ENCODE results near the gene TMEM132D. TPM values are rescaled to one million over a fixed set of nuclear protein-coding genes. Genes with fewer than 3 reads are reported as not detected.

TMEM132D gene
- total RNA-seq, 3 donors from 2014 or later, result 0.09 to 0.24 (median 0.12) TPM

DNA sequence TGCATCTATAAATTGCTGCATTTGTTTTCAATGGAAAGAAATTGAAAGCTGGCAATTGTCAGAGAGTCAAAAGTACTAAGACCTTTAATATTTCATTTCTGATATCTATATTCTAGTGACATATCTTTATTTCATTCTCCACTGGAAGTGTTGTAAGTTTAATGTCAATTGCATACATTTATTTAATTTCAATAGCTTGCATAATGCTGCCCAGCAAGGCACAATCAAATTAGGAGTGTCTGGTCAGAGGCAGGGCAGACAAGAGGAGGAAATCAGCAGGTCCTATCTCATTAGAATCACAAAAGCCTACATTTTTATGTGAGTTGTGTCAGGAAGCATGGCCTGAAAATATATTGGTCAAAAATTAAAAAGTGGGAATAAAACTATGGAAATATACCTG lies 112.9 kb downstream of the TMEM132D start:
- intact Hi-C loops (cut with DNase I, micrococcal nuclease), result no loop called here
- ATAC-seq (no peak), DNase-seq (no peak)
- Histone ChIP-seq H3K4me3 (no peak overlapping the region), H3K9me3 (peaks cover 6% of the 10 kb centered on the region), H3K4me1 (ENCODE audit: low read depth) (no peaks in the 10 kb centered on the region), H3K36me3 (ENCODE audit: low read depth) (no peaks in the 10 kb centered on the region)
- TF ChIP-seq, protein P1, sequence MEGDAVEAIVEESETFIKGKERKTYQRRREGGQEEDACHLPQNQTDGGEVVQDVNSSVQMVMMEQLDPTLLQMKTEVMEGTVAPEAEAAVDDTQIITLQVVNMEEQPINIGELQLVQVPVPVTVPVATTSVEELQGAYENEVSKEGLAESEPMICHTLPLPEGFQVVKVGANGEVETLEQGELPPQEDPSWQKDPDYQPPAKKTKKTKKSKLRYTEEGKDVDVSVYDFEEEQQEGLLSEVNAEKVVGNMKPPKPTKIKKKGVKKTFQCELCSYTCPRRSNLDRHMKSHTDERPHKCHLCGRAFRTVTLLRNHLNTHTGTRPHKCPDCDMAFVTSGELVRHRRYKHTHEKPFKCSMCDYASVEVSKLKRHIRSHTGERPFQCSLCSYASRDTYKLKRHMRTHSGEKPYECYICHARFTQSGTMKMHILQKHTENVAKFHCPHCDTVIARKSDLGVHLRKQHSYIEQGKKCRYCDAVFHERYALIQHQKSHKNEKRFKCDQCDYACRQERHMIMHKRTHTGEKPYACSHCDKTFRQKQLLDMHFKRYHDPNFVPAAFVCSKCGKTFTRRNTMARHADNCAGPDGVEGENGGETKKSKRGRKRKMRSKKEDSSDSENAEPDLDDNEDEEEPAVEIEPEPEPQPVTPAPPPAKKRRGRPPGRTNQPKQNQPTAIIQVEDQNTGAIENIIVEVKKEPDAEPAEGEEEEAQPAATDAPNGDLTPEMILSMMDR (IDR thresholded peaks at IDR 0.05), result no peak

DNA sequence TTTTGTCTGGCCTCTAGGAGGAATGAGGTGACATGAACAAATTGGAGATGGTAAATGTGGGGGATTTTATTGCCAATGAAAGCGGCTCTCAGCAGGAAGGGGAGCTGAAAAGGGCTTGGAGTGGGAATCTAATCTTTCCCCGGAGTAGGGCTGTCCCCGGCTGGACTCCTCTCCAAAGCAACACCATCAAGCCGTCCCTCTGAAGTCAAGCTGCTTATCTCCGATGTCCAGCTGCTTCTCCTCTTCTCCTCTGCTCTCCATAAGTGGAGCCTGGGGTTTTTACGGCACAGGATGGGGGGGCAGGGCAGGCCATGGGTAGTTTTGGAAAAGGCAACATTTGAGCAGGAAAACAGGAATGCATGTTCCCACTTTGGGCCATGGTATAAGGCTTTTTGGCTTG lies 113.5 kb downstream of the TMEM132D start:
- intact Hi-C loops (cut with DNase I, micrococcal nuclease), result no loop called here
- H3K36me3 ChIP-seq (ENCODE audit: low read depth), result no peaks in the 10 kb centered on the region
- no peak overlapping the region for H3K4me3 ChIP-seq
- no peaks in the 10 kb centered on the region for H3K4me1 ChIP-seq (ENCODE audit: low read depth)
- DNase-seq (no peak), ATAC-seq (no peak)
- TF ChIP-seq, protein P1 (IDR thresholded peaks at IDR 0.05), result no peak
- peaks cover 6% of the 10 kb centered on the region for H3K9me3 ChIP-seq

DNA sequence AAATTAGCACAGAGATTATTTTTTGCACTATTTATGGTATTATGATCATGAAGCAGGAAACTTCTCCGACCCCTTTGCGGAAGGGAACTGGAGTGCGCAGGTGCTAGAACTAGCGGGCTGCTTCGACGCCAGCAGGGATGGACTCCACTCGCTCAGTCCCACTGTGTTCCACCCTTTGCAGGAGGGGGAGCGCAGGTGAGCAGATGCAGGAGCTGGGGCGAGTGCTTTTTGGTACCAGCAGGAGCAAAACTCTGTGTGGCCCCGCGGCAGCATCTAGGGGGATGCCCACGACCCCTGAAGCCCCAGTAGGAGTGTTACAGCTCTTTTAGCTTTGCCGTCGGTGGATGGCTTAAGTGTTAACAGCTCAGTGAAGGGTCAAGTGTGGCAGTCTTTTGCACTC lies 113.9 kb downstream of the TMEM132D start:
- Histone ChIP-seq H3K36me3 (ENCODE audit: low read depth) (no peaks in the 10 kb centered on the region), H3K4me1 (ENCODE audit: low read depth) (no peaks in the 10 kb centered on the region), H3K9me3 (peaks cover 6% of the 10 kb centered on the region), H3K4me3 (no peak overlapping the region)
- intact Hi-C loops (cut with DNase I, micrococcal nuclease), result no loop called here
- TF ChIP-seq, protein P1 (IDR thresholded peaks at IDR 0.05), result no peak
- ATAC-seq (no peak), DNase-seq (no peak)

DNA sequence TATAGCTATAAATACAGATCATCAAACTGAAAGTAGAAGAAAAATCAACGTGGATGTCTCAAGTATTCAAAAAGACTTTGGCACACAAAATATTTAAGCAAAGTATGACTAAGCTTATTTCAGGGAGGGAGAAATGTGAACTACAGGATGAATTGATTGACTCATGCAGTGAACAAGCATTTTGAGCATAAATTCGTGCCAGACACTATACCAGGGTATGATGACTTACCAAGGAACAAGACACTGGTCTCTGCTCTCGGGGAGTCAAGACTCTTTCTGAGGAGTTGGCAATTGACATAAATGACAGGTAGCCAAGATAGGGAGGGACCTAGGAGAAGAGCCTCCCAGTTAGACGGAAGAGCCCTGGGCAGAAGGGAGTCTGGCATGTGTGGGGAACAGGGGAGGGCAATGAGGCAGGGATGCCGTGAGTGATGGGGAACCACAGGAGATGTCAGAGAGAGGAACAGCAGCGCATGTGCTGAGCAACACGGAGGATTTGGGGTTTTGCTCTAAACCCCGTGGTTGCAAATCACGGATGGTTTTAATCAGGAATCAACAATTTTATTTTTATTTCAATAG lies 115.2 kb downstream of the TMEM132D start:
- Histone ChIP-seq H3K36me3 (ENCODE audit: low read depth) (no peaks in the 10 kb centered on the region), H3K9me3 (peaks cover 6% of the 10 kb centered on the region), H3K4me1 (ENCODE audit: low read depth) (no peaks in the 10 kb centered on the region), H3K4me3 (no peak overlapping the region)
- intact Hi-C loops (cut with DNase I, micrococcal nuclease), result no loop called here
- TF ChIP-seq, protein P1 (IDR thresholded peaks at IDR 0.05), result no peak
- DNase-seq, result no peak
- no peak for ATAC-seq

DNA sequence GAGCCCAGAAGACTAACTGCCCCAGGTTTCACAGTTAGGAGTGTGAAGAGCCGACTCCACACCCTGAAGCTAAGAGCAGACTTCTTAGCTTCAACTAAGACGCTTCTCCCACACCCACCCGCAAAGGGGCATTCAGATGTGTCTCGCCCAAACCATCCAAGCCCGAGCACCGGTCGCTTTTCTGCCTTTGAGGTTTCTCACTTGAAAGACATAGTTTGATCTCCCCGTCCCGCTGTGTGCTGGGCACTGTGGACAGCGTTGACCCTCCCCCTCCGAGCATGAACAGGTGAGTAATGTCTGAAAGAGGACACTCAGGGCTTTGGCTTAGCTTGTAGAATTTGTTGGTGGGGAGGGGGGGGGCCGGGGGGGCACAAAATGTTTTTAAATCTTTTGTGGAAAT lies 123.8 kb downstream of the TMEM132D start:
- intact Hi-C loops (cut with DNase I, micrococcal nuclease), result no loop called here
- TF ChIP-seq, protein P1 (IDR thresholded peaks at IDR 0.05), result no peak
- ATAC-seq, result no peak
- H3K9me3 ChIP-seq, result no peaks in the 10 kb centered on the region
- no peak for DNase-seq
- no peaks in the 10 kb centered on the region for H3K36me3 ChIP-seq (ENCODE audit: low read depth)
- H3K4me1 ChIP-seq (ENCODE audit: low read depth), result no peaks in the 10 kb centered on the region
- no peak overlapping the region for H3K4me3 ChIP-seq

DNA sequence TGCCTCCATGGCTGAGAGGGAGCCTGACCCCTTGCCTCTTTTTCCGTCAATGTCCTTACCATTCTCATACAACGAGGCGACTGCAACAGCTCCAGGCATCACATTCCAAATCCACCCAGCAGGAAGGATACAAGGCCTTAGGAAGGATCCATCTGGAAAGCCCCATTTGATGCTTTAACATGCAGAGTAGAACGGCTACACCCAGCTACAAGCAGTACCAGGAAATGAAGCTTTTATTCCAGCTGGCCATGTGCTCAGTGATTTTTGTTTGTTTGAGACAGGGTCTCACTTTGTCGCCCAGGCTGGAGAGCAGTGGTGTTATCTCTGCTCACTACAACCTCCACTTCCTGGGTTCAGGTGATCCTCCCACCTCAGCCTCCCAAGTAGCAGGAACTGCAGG lies 124.8 kb downstream of the TMEM132D start:
- ATAC-seq, result no peak
- no peaks in the 10 kb centered on the region for H3K9me3 ChIP-seq
- intact Hi-C loops (cut with DNase I, micrococcal nuclease), result no loop called here
- no peak overlapping the region for H3K4me3 ChIP-seq
- no peak for DNase-seq
- H3K4me1 ChIP-seq (ENCODE audit: low read depth), result no peaks in the 10 kb centered on the region
- TF ChIP-seq, protein P1 (IDR thresholded peaks at IDR 0.05), result no peak
- no peaks in the 10 kb centered on the region for H3K36me3 ChIP-seq (ENCODE audit: low read depth)

All from mucosa of descending colon (tissue), 3 donors.